Thoracic aorta (tissue), 2 donors: ENCODE data around the gene WRNIP1. TPM values are rescaled to one million over a fixed set of nuclear protein-coding genes. Genes with fewer than 3 reads are reported as not detected.
A peak's percentile ranks its signal among the peaks of the same experiment; 100 is the strongest.

Source experiments
- ATAC-seq: fragments of 150-250 bp; one replicate; pipeline ENCODE4 v1.8.0; 2017; ENCODE audit warnings: low read depth; ENCODE audit not compliant: insufficient number of reproducible peaks, low FRiP score
- DNase-seq: peaks from one replicate; pipeline ENCODE4 v3.0.0-alpha.2; 2020; ENCODE audit warnings: low spot score
- H3K27ac ChIP-seq, 2 donors: fragments of 200-600 bp; sonication (generic); 1 replicate in 1 of 2; 2 replicates in 1 of 2; pipeline ENCODE4 v1.5.1; 2016; ENCODE audit warnings: mild to moderate bottlenecking in 2 of 2, moderate library complexity in 2 of 2
- H3K27me3 ChIP-seq: fragments of 200-600 bp; sonication (generic); replicated peaks from 2 replicates; pipeline ENCODE4 v1.6.0; 2016; ENCODE audit warnings: mild to moderate bottlenecking; ENCODE audit not compliant: insufficient read depth
- H3K36me3 ChIP-seq: fragments of 200-600 bp; sonication (generic); one replicate; pipeline ENCODE4 v1.5.1; 2016
- H3K4me1 ChIP-seq, 2 donors: fragments of 200-600 bp; sonication (generic); 1 replicate in 1 of 2; 2 replicates in 1 of 2; pipeline versions ENCODE4 v1.5.1 to v1.6.0; 2016; ENCODE audit warnings: low read depth in 2 of 2, mild to moderate bottlenecking in 1 of 2; ENCODE audit not compliant: control insufficient read depth in 1 of 2
- H3K4me3 ChIP-seq: fragments of 200-600 bp; sonication (generic); 2 replicates; pipeline ENCODE4 v1.5.1; 2016; ENCODE audit warnings: mild to moderate bottlenecking
- H3K9me3 ChIP-seq: fragments of 200-600 bp; sonication (generic); 2 replicates; pipeline ENCODE4 v1.5.1; 2016
- CTCF ChIP-seq: fragments of 200-600 bp; sonication (generic); IDR thresholded peaks from one replicate; pipeline ENCODE4 v1.5.1; 2019; ENCODE audit warnings: antibody characterized with exemption
- total RNA-seq, 2 donors: library from RNA; depleted of rRNA; stranded (reverse); fragments of >200 nt; gene quantifications; one replicate each; pipeline versions ENCODE4 v1.1.0 to v1.2.3, GENCODE V29; 2016

WRNIP1 gene
- total RNA-seq, 2 donors from 2014 or later: 87.8 to 93.3 TPM

- Histone ChIP-seq H3K27me3 (no peaks in the 10 kb centered on the region), H3K4me3 (no peak overlapping the region), H3K36me3 (no peaks in the 10 kb centered on the region), H3K27ac (no peak overlapping the region), H3K9me3 (no peaks in the 10 kb centered on the region), H3K4me1 (no peaks in the 10 kb centered on the region)
- TF ChIP-seq CTCF: no peak
- ATAC-seq: no peak
- DNase-seq: no peak
These were observed 44.0 kb upstream of the WRNIP1 start for GRCh38 chr6:2721219-2721618.

GRCh38 chr6:2725364-2725988 lies 39.7 kb upstream of the WRNIP1 start:
- ATAC-seq (no peak), DNase-seq (no peak)
- Histone ChIP-seq H3K4me3 (no peak overlapping the region), H3K27ac (no peak overlapping the region), H3K36me3 (no peaks in the 10 kb centered on the region), H3K9me3 (no peaks in the 10 kb centered on the region), H3K27me3 (no peaks in the 10 kb centered on the region), H3K4me1 (no peaks in the 10 kb centered on the region)
- no peak for TF ChIP-seq CTCF

- Histone ChIP-seq H3K27ac (no peak overlapping the region), H3K4me1 (peaks cover 0 to 6% of the 10 kb centered on the region in 2 donors), H3K9me3 (no peaks in the 10 kb centered on the region), H3K36me3 (no peaks in the 10 kb centered on the region), H3K27me3 (no peaks in the 10 kb centered on the region), H3K4me3 (no peak overlapping the region)
- TF ChIP-seq CTCF: no peak
- peak; percentile 56 for ATAC-seq
- no peak for DNase-seq
These were observed 39.1 kb upstream of the WRNIP1 start for GRCh38 chr6:2725999-2726567.

- no peak for TF ChIP-seq CTCF
- H3K27ac ChIP-seq: no peak overlapping the region
- no peak overlapping the region for H3K4me3 ChIP-seq
- H3K9me3 ChIP-seq: no peaks in the 10 kb centered on the region
- H3K4me1 ChIP-seq: peaks cover 11 to 42% of the 10 kb centered on the region in 2 donors
- H3K36me3 ChIP-seq: no peaks in the 10 kb centered on the region
- H3K27me3 ChIP-seq: no peaks in the 10 kb centered on the region
- ATAC-seq (no peak), DNase-seq (no peak)
These were observed 35.3 kb upstream of the WRNIP1 start for GRCh38 chr6:2729921-2730320.

- no peak for ATAC-seq
These were observed 34.7 kb upstream of the WRNIP1 start for GRCh38 chr6:2730353-2731107.

More at GRCh38 chr6:2730353-2731107, 34.7 kb upstream of the WRNIP1 start:
- H3K4me1 ChIP-seq: peaks cover 11 to 44% of the 10 kb centered on the region in 2 donors
- no peaks in the 10 kb centered on the region for H3K36me3 ChIP-seq
- H3K27ac ChIP-seq: no peak overlapping the region
- DNase-seq: no peak
- H3K9me3 ChIP-seq: no peaks in the 10 kb centered on the region
- H3K27me3 ChIP-seq: no peaks in the 10 kb centered on the region
- H3K4me3 ChIP-seq: no peak overlapping the region
- no peak for TF ChIP-seq CTCF
